GM23248 (cell line): Measurements from ENCODE around the gene GATAD2B. TPM values are rescaled to one million over a fixed set of nuclear protein-coding genes. Genes with fewer than 3 reads are reported as not detected.
A peak's percentile ranks its signal among the peaks of the same experiment; 100 is the strongest.

ENCODE experiments used
- DNase-seq: peaks from one replicate; pipeline ENCODE4 v3.0.0-alpha.2; 2015
- H2AFZ ChIP-seq: fragments of 200-600 bp; sonication (generic); 2 replicates; pipeline ENCODE4 v1.6.1; 2016; ENCODE audit warnings: antibody characterized with exemption
- H3F3A ChIP-seq: fragments of 200-600 bp; sonication (generic); 2 replicates; pipeline ENCODE4 v1.6.1; 2016; ENCODE audit warnings: mild to moderate bottlenecking, antibody characterized with exemption, mixed run types; ENCODE audit not compliant: insufficient read depth
- H3K27ac ChIP-seq: fragments of 200-600 bp; sonication (generic); 2 replicates; pipeline ENCODE4 v1.5.1; 2016; ENCODE audit warnings: mild to moderate bottlenecking
- H3K27me3 ChIP-seq: fragments of 200-600 bp; sonication (generic); replicated peaks from 2 replicates; pipeline ENCODE4 v1.6.1; 2016; ENCODE audit warnings: mild to moderate bottlenecking; ENCODE audit not compliant: insufficient read depth
- H3K36me3 ChIP-seq: fragments of 200-600 bp; sonication (generic); 2 replicates; pipeline ENCODE4 v1.6.1; 2016; ENCODE audit warnings: low read depth, mild to moderate bottlenecking
- H3K4me1 ChIP-seq: fragments of 200-600 bp; sonication (generic); 2 replicates; pipeline ENCODE4 v1.6.1; 2016; ENCODE audit warnings: mild to moderate bottlenecking; ENCODE audit not compliant: insufficient read depth
- H3K4me2 ChIP-seq: fragments of 200-600 bp; sonication (generic); one replicate; pipeline ENCODE4 v1.6.1; 2016; ENCODE audit warnings: mild to moderate bottlenecking; ENCODE audit not compliant: unreplicated experiment
- H3K4me3 ChIP-seq: fragments of 200-600 bp; sonication (generic); 2 replicates; pipeline ENCODE4 v1.5.1; 2016; ENCODE audit warnings: mild to moderate bottlenecking
- H3K79me2 ChIP-seq: fragments of 200-600 bp; sonication (generic); 2 replicates; pipeline ENCODE4 v1.6.1; 2016; ENCODE audit warnings: mild to moderate bottlenecking; ENCODE audit not compliant: insufficient read depth
- H3K9ac ChIP-seq: fragments of 200-600 bp; sonication (generic); 2 replicates; pipeline ENCODE4 v1.6.1; 2016; ENCODE audit warnings: mild to moderate bottlenecking
- H3K9me2 ChIP-seq: fragments of 200-600 bp; sonication (generic); 2 replicates; pipeline ENCODE4 v1.6.1; 2016; ENCODE audit warnings: mixed run types, mild to moderate bottlenecking, moderate library complexity; ENCODE audit not compliant: insufficient read depth
- H3K9me3 ChIP-seq: fragments of 200-600 bp; sonication (generic); one replicate; pipeline ENCODE4 v1.6.1; 2017; ENCODE audit warnings: low read depth
- H4K20me1 ChIP-seq: fragments of 200-600 bp; sonication (generic); 2 replicates; pipeline ENCODE4 v1.6.0; 2016; ENCODE audit not compliant: insufficient read depth
- EZH2 ChIP-seq: fragments of 200-600 bp; sonication (generic); IDR thresholded peaks from 2 replicates; pipeline ENCODE4 v1.6.1; 2018; ENCODE audit warnings: antibody characterized with exemption, mild to moderate bottlenecking; ENCODE audit not compliant: insufficient read depth, poor library complexity, severe bottlenecking
- EZH2phosphoT487 ChIP-seq: fragments of 200-600 bp; sonication (generic); IDR thresholded peaks from 2 replicates; pipeline ENCODE4 v1.6.1; 2018; ENCODE audit warnings: antibody characterized with exemption, moderate library complexity, mild to moderate bottlenecking, low read depth; ENCODE audit not compliant: insufficient read depth
- WGBS, 2 experiments: methylation state at CpG; one replicate each; pipeline ENCODE4 v1.1.6; 2015 to 2017; ENCODE audit warnings: low lambda C conversion rate in 2 of 2, low coverage in 1 of 2; ENCODE audit errors: missing lambda C conversion rate in 2 of 2; 5-methylcytosine and 5-hydroxymethylcytosine counted together
- in situ Hi-C: fragments of 300-500 bp; cut with MboI; formaldehyde crosslinking; loops from 2 replicates; pipeline ENCODE4 v1.15.0; 2020
- microRNA-seq: library from miRNA; unstranded; fragments of <30 nt; microRNA quantifications from one replicate; pipeline ENCODE4, GENCODE V29; 2016; ENCODE audit warnings: borderline number of aligned reads
- polyA plus RNA-seq: library from polyadenylated mRNA; unstranded; fragments of >200 nt; fragmentation: Nextera tagmentation; extraction: Ambion mirVana; gene quantifications from 2 replicates; pipeline ENCODE4 v1.2.1, GENCODE V29; 2016
- small RNA-seq: library from RNA; depleted of rRNA; stranded (forward); fragments of <200 nt; gene quantifications from one replicate; pipeline ENCODE3, GENCODE V24; 2014; ENCODE audit warnings: low read depth, low replicate concordance
- total RNA-seq: library from RNA; depleted of rRNA; stranded (reverse); fragments of >200 nt; shearing (Covaris generic); gene quantifications from 2 replicates; pipeline ENCODE4 v1.2.3, GENCODE V29; 2014; rRNA removed

The GATAD2B gene
- total and polyA plus RNA-seq, 2 experiments from 2014 or later: 3.3 to 3.9 TPM

- H2AFZ ChIP-seq: no peak overlapping the region
- DNase-seq: no peak
- TF ChIP-seq EZH2phosphoT487 (no peak), EZH2 (no peak)
- in situ Hi-C loops: no loop called here
- WGBS, 2 experiments: 75 to 81% methylated on average over 7 of the region's 7 CpGs
- H3K27me3 ChIP-seq: no peaks in the 10 kb centered on the region
- H3K4me3 ChIP-seq: no peak overlapping the region
- no peak overlapping the region for H3K27ac ChIP-seq
- H3F3A ChIP-seq: no peaks in the 10 kb centered on the region
- H4K20me1 ChIP-seq: no peaks in the 10 kb centered on the region
- H3K4me1 ChIP-seq: peaks cover 3% of the 10 kb centered on the region; the same call in 1 of the 2 replicates
- H3K4me2 ChIP-seq: no peak overlapping the region
- H3K9me2 ChIP-seq: no peaks in the 10 kb centered on the region
- no peaks in the 10 kb centered on the region for H3K79me2 ChIP-seq
- H3K9me3 ChIP-seq: no peaks in the 10 kb centered on the region
- no peak overlapping the region for H3K9ac ChIP-seq
- peaks cover 30% of the 10 kb centered on the region; the same call in 1 of the 2 replicates for H3K36me3 ChIP-seq
Observed at GRCh38 chr1:153763365-153764225, 159.2 kb downstream of the GATAD2B start.

GRCh38 chr1:153760440-153760839 is 162.3 kb downstream of the GATAD2B start:
- H3K9me3 ChIP-seq: no peaks in the 10 kb centered on the region
- H3K9ac ChIP-seq: no peak overlapping the region
- TF ChIP-seq EZH2phosphoT487: no peak
- TF ChIP-seq EZH2: no peak
- WGBS, 2 experiments: 96 to 98% methylated on average over 4 of the region's 4 CpGs
- H4K20me1 ChIP-seq: no peaks in the 10 kb centered on the region
- H3K9me2 ChIP-seq: no peaks in the 10 kb centered on the region
- no peak overlapping the region for H3K4me3 ChIP-seq
- no peak overlapping the region for H2AFZ ChIP-seq
- peak; percentile 83 for DNase-seq
- in situ Hi-C loops: no loop called here
- H3K27me3 ChIP-seq: no peaks in the 10 kb centered on the region
- no peak overlapping the region for H3K27ac ChIP-seq
- H3K4me2 ChIP-seq: no peak overlapping the region
- peaks cover 19% of the 10 kb centered on the region; the same call in 1 of the 2 replicates for H3K36me3 ChIP-seq
- H3F3A ChIP-seq: no peaks in the 10 kb centered on the region
- peaks cover 3% of the 10 kb centered on the region; the same call in 1 of the 2 replicates for H3K4me1 ChIP-seq
- no peaks in the 10 kb centered on the region for H3K79me2 ChIP-seq

Small RNA genes within 50 kb of the gene (microRNA-seq; reads per million reads assigned to microRNA genes)
- gene MIR6737: not detected

Small RNA genes within 50 kb of the gene (small RNA-seq; reads per million reads assigned to genes)
- gene AL831737.1 (not detected), gene MIR6737 (not detected), gene RF00019 (not detected)

Other genes with a start within 250 kb of the GATAD2B start
- gene NPR1, start 244.3 kb downstream of the GATAD2B start, total RNA-seq: 0.25 TPM in 1 of 2 replicates, not detected in the other
- gene NPR1, start 244.3 kb downstream of the GATAD2B start, polyA plus RNA-seq: 0.09 and 0.19 TPM in 2 replicates
- 40.2 and 41.5 TPM in 2 replicates for gene INTS3, start 194.9 kb downstream of the GATAD2B start, total RNA-seq
- gene INTS3, start 194.9 kb downstream of the GATAD2B start, polyA plus RNA-seq: 17.3 and 19.9 TPM in 2 replicates
- 8.8 and 11.4 TPM in 2 replicates for gene SLC27A3, start 147.6 kb downstream of the GATAD2B start, total RNA-seq
- 5.6 and 9.2 TPM in 2 replicates for gene SLC27A3, start 147.6 kb downstream of the GATAD2B start, polyA plus RNA-seq
- gene DENND4B, start 23.7 kb upstream of the GATAD2B start, total RNA-seq: 3.9 and 17.5 TPM in 2 replicates
- gene DENND4B, start 23.7 kb upstream of the GATAD2B start, polyA plus RNA-seq: 4.0 and 6.1 TPM in 2 replicates
- gene CRTC2, start 35.6 kb upstream of the GATAD2B start, total RNA-seq: 3.7 and 7.5 TPM in 2 replicates
- gene CRTC2, start 35.6 kb upstream of the GATAD2B start, polyA plus RNA-seq: 16.7 and 21.0 TPM in 2 replicates
- gene SLC39A1, start 40.6 kb upstream of the GATAD2B start, total RNA-seq: 120 and 141 TPM in 2 replicates
- 91.9 and 93.1 TPM in 2 replicates for gene SLC39A1, start 40.6 kb upstream of the GATAD2B start, polyA plus RNA-seq
- 4.3 and 11.1 TPM in 2 replicates for gene CREB3L4, start 44.9 kb upstream of the GATAD2B start, total RNA-seq
- gene CREB3L4, start 44.9 kb upstream of the GATAD2B start, polyA plus RNA-seq: 3.6 and 4.4 TPM in 2 replicates
- gene JTB, start 54.7 kb upstream of the GATAD2B start, total RNA-seq: 189 and 242 TPM in 2 replicates
- gene JTB, start 54.7 kb upstream of the GATAD2B start, polyA plus RNA-seq: 183 and 186 TPM in 2 replicates
- 29.5 and 33.1 TPM in 2 replicates for gene RAB13, start 63.4 kb upstream of the GATAD2B start, total RNA-seq
- 137 and 142 TPM in 2 replicates for gene RAB13, start 63.4 kb upstream of the GATAD2B start, polyA plus RNA-seq
- 1,144 and 1,614 TPM in 2 replicates for gene RPS27, start 67.8 kb upstream of the GATAD2B start, total RNA-seq
- gene RPS27, start 67.8 kb upstream of the GATAD2B start, polyA plus RNA-seq: 1,497 and 1,552 TPM in 2 replicates
- 0.11 TPM in 1 of 2 replicates, not detected in the other for gene NUP210L, start 232.1 kb upstream of the GATAD2B start, total RNA-seq
- gene NUP210L, start 232.1 kb upstream of the GATAD2B start, polyA plus RNA-seq: not detected in 2 replicates